Pancreas (tissue), 10 donors: ENCODE measurements around the gene CCBE1. TPM values are rescaled to one million over a fixed set of nuclear protein-coding genes. Genes with fewer than 3 reads are reported as not detected.

ENCODE experiments used
- ATAC-seq, 4 donors: fragments of 200-7000 bp; cut with Tn5 transposase; one replicate each; pipeline versions ENCODE4 v1.8.0 to v1.9.1; 2020; ENCODE audit warnings: mild to moderate bottlenecking in 4 of 4, moderate library complexity in 4 of 4
- DNase-seq, 6 donors: peaks; one replicate each; pipeline ENCODE4 v3.0.0-alpha.2; 2020
- FAIRE-seq: peaks from 2 replicates; lab custom pipeline; 2012; peaks lifted over from hg19 to GRCh38; lab: Jason Lieb, UNC
- H3K27ac ChIP-seq, 4 donors: fragments of 200-600 bp; sonication (generic); 1 replicate in 3 of 4; 2 replicates in 1 of 4; pipeline versions ENCODE4 v1.5.0 to v1.8.0; 2020
- H3K27me3 ChIP-seq, 4 donors: fragments of 200-600 bp; one replicate each; pipeline ENCODE4 v1.8.0; 2021
- H3K36me3 ChIP-seq, 3 donors: fragments of 200-600 bp; sonication (generic) in 1 of 3; one replicate each; pipeline versions ENCODE4 v1.5.0 to v1.8.0; 2020 to 2021
- H3K4me1 ChIP-seq, 3 donors: fragments of 200-600 bp; one replicate each; pipeline ENCODE4 v1.8.0; 2021
- H3K4me3 ChIP-seq, 4 donors: fragments of 200-600 bp; sonication (generic) in 2 of 4; one replicate each; pipeline versions ENCODE4 v1.5.0 to v1.8.0; 2020 to 2021
- H3K9me3 ChIP-seq, 4 donors: fragments of 200-600 bp; one replicate each; pipeline ENCODE4 v1.8.0; 2021
- CTCF ChIP-seq, 4 donors: fragments of 200-600 bp; sonication (generic) in 3 of 4; IDR thresholded peaks; one replicate each; pipeline versions ENCODE4 v1.5.0 to v1.8.0; 2021; ENCODE audit warnings: antibody characterized with exemption in 4 of 4
- whole genome bisulfite sequencing, 2 donors: extraction: QIAGEN DNeasy Blood & Tissue Kit; methylation state at CpG; one replicate each; pipeline ENCODE4 v1.1.7; 2013; 5-methylcytosine and 5-hydroxymethylcytosine counted together
- intact Hi-C, 3 donors: fragments of 100-400 bp; cut with DNase I; formaldehyde crosslinking; loops; one replicate each; pipeline versions ENCODE4 v1.11.1 to v1.14.2; 2022
- polyA plus RNA-seq, 2 donors: library from polyadenylated mRNA; stranded (reverse); fragments of 200-250 nt; gene quantifications; one replicate each; pipeline ENCODE4 v1.2.3, GENCODE V29; 2013
- total RNA-seq, 6 donors: library from RNA; stranded (reverse); fragmentation: NEBNext Ultra II Directional in 4 of 6; extraction: Animal tissue kit (Norgen Biotek cat#: 25700) in 4 of 6; gene quantifications; one replicate each; pipeline versions ENCODE4 v1.2.1 to v1.2.4, GENCODE V29; 2021 to 2023
- donor health status: healthy with polysubstance abuse.
- donor health status: DM: no; HTN: no; CAD: no; lungs with moderate emphysema.
- donor health status: DM: no; HTN: no; CAD: no.
- donor health status: control.
- donor health status: control.
- donor health status: Bipolar disorder and iron deficiency.
- donor health status: DM: yes; HTN: yes; CAD: no.
- donor health status: DM: no; HTN: no; CAD: no.
- donor health status: DM: no; HTN: no; CAD: no.
- donor health status: DM: yes; HTN: yes; CAD: no.

CCBE1 gene
- total and polyA plus RNA-seq, 8 donors, result 0.08 to 1.5 (median 0.59) TPM

GRCh38 chr18:59646228-59646962 lies 50.8 kb downstream of the CCBE1 start:
- intact Hi-C loops, result no loop called here
- FAIRE-seq, result no peak
- WGBS, 2 donors, result 54 to 61% methylated on average over 11 of the region's 11 CpGs
- no peak for TF ChIP-seq CTCF (IDR thresholded peaks at IDR 0.05)
- ATAC-seq, result no peak
- no peak overlapping the region for H3K4me3 ChIP-seq
- H3K4me1 ChIP-seq, result no peaks in the 10 kb centered on the region
- H3K9me3 ChIP-seq, result no peaks in the 10 kb centered on the region
- no peaks in the 10 kb centered on the region for H3K27me3 ChIP-seq
- no peak for DNase-seq
- no peak overlapping the region for H3K27ac ChIP-seq
- no peaks in the 10 kb centered on the region for H3K36me3 ChIP-seq

GRCh38 chr18:59643740-59644139 lies 53.5 kb downstream of the CCBE1 start:
- WGBS, 2 donors, result 77 to 90% methylated on average over 6 of the region's 6 CpGs
- ATAC-seq, result no peak
- Histone ChIP-seq H3K9me3 (no peaks in the 10 kb centered on the region), H3K36me3 (no peaks in the 10 kb centered on the region), H3K27me3 (no peaks in the 10 kb centered on the region), H3K27ac (no peak overlapping the region), H3K4me3 (no peak overlapping the region), H3K4me1 (no peaks in the 10 kb centered on the region)
- no peak for TF ChIP-seq CTCF (IDR thresholded peaks at IDR 0.05)
- intact Hi-C loops, result no loop called here
- no peak for FAIRE-seq
- DNase-seq, result no peak

GRCh38 chr18:59640721-59641120 lies 56.5 kb downstream of the CCBE1 start:
- DNase-seq (no peak), ATAC-seq (no peak), FAIRE-seq (no peak)
- no peak overlapping the region for H3K4me3 ChIP-seq
- no peaks in the 10 kb centered on the region for H3K36me3 ChIP-seq
- H3K27me3 ChIP-seq, result peaks cover 0 to 2% (median 0%) of the 10 kb centered on the region in 4 donors
- no peak for TF ChIP-seq CTCF (IDR thresholded peaks at IDR 0.05)
- 67 to 68% methylated on average over 3 of the region's 3 CpGs for WGBS, 2 donors
- intact Hi-C loops, result no loop called here
- no peaks in the 10 kb centered on the region for H3K4me1 ChIP-seq
- no peaks in the 10 kb centered on the region for H3K9me3 ChIP-seq
- H3K27ac ChIP-seq, result no peak overlapping the region

GRCh38 chr18:59639821-59640220 lies 57.4 kb downstream of the CCBE1 start:
- TF ChIP-seq CTCF (IDR thresholded peaks at IDR 0.05), result no peak
- no peak for ATAC-seq

GRCh38 chr18:59639136-59639535 lies 58.1 kb downstream of the CCBE1 start:
- intact Hi-C loops, result no loop called here

More at GRCh38 chr18:59639821-59640220, 57.4 kb downstream of the CCBE1 start:
- Histone ChIP-seq H3K36me3 (no peaks in the 10 kb centered on the region), H3K9me3 (no peaks in the 10 kb centered on the region), H3K4me3 (no peak overlapping the region), H3K27ac (no peak overlapping the region), H3K4me1 (no peaks in the 10 kb centered on the region), H3K27me3 (peaks cover 0 to 2% (median 0%) of the 10 kb centered on the region in 4 donors)
- FAIRE-seq, result no peak
- WGBS, 2 donors, result 36 to 41% methylated on average over 5 of the region's 5 CpGs
- DNase-seq, result no peak
- intact Hi-C loops, result no loop called here

More at GRCh38 chr18:59639136-59639535, 58.1 kb downstream of the CCBE1 start:
- H3K4me1 ChIP-seq, result no peaks in the 10 kb centered on the region
- ATAC-seq, result no peak
- H3K9me3 ChIP-seq, result no peaks in the 10 kb centered on the region
- no peak overlapping the region for H3K4me3 ChIP-seq
- TF ChIP-seq CTCF (IDR thresholded peaks at IDR 0.05), result no peak
- H3K27ac ChIP-seq, result no peak overlapping the region
- DNase-seq, result no peak
- H3K36me3 ChIP-seq, result no peaks in the 10 kb centered on the region
- no peak for FAIRE-seq
- 54 to 59% methylated on average over 2 of the region's 2 CpGs for WGBS, 2 donors
- H3K27me3 ChIP-seq, result peaks cover 0 to 2% (median 0%) of the 10 kb centered on the region in 4 donors
